GF-D8 (cell line): ENCODE data around the gene SLC35A1.
A peak's percentile ranks its signal among the peaks of the same experiment; 100 is the strongest.
"Not testable (repeated sequence)": the region's sequence is repeated elsewhere in the genome, so short reads cannot be mapped to it uniquely, and the experiment has no call there.

Source experiments
- DNase-seq: peaks from one replicate; lab custom pipeline; 2025; lab: John Stamatoyannopoulos, UW

The SLC35A1 gene, protein sequence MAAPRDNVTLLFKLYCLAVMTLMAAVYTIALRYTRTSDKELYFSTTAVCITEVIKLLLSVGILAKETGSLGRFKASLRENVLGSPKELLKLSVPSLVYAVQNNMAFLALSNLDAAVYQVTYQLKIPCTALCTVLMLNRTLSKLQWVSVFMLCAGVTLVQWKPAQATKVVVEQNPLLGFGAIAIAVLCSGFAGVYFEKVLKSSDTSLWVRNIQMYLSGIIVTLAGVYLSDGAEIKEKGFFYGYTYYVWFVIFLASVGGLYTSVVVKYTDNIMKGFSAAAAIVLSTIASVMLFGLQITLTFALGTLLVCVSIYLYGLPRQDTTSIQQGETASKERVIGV

DNA sequence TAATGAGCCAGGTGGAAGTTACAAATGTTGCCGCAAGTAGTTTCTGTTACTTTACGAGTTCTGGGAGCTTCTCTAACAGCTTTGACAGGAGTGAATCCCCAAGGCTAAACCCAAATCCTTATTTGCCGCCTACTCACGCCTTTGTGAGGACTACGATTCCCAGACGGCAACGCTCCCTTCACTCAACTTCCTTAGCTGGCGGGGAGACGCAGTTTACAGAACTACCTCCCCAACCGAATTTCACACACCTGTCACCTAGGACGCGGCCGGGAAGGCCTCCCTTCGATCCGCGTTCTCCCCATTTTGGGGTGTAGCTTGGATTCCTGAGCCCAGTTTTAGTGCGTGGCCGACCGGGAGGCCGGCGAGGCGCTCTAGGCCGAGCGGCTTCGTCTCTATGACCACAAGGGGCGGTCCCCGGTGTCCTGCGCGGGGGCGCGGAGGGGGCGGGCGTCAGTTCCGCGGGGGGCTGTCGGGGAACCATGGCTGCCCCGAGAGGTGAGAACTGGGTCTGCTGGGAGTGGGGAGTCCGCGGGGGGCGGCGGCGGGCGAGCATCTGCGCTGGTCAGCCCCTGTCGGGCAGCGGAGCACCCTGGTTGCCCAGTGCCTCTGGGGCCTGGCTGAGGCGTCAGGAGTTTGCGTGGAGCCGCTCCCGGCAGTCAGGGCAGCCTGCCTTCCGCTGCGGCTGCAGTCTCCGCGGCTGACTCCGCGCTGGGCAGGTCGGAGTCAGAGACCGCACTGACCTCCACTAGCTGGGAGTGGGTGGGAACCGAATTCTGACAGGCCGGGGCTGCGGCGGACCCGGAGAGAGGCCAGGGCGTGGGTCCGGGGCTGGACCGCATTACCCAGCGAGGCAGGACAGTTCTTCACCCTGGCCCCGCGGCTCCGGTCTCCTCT is at the start of gene SLC35A1:
SLC35A1 (plus strand) TSS at position 450 of the 894 bp plus-strand sequence; CDS start at position 480, 30 bp downstream.
- peak; percentile 51 for DNase-seq

DNA sequence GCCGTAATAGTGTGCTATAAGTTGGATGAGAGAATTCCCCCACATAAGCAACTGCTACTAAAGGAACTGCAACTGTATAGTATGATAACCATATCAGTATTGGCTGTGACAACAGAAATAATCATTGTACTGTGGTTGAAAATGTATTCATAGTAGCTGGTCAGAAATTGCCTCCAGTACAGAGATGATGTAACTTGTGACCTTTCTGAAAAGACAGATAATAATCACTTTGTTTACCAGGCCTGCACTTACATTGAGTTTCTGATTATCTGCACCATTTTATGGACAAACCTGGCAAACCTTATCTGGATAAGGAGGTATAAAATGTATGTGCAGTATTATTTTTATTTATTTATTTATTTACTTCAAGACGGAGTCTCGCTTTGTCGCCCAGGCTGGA is 46.0 kb upstream of the SLC35A1 start:
- no peak for DNase-seq

DNA sequence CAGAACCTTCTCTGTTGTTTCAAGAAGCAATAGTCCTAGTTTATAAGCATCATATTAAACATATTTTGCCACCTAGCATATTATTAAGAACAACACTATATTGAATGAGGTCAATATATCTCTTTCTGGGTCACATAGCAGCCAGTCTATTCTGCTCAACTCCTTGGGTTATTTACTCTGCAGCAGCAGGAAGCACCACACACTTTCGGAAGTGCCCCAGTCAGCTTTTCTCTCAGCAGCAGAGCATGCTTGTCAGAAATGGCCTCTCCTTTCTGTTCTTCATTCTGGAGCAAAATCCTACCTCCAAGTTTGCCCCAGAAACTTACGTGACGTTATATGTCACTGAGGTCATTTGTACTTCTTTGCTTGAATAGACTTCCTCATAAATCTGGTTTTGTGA is 42.3 kb upstream of the SLC35A1 start:
- no peak for DNase-seq

DNA sequence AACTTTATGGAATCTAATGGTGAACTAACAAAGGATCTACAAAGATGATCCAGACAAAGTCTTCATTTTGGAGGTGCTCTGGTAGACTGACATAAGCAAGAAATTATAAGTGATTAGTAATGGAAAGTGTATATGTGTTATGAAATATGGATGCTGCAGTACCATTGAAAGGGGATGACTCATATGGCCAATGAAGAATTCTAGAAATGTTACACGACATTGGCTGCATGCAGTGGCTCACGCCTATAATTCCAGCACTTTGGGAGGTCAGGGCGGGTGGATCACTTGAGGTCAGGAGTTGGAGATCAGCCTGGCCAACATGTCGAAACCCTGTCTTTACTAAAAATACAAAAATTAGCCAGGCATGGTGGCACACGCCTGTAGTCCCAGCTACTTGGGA is 41.5 kb upstream of the SLC35A1 start:
- DNase-seq: no peak

DNA sequence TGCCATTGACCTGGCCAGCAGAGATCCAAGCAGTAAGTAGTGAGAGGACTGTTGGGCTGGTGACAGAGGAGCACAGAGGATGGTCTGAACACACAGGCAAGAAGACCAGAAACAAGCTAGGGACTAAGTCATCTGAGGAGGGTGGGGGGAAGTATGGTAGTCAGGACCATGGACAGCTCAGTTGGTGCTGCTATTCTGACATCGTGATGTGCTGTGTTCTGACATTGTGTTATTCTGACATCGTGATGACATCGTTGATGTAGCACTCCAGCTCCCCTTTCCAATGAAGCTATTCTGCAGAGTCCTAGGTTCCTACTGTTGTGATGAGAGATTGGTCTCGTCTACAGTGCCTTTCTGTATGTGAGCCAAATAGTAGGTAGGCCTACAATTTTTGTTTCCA is 36.3 kb upstream of the SLC35A1 start:
- DNase-seq: no peak

DNA sequence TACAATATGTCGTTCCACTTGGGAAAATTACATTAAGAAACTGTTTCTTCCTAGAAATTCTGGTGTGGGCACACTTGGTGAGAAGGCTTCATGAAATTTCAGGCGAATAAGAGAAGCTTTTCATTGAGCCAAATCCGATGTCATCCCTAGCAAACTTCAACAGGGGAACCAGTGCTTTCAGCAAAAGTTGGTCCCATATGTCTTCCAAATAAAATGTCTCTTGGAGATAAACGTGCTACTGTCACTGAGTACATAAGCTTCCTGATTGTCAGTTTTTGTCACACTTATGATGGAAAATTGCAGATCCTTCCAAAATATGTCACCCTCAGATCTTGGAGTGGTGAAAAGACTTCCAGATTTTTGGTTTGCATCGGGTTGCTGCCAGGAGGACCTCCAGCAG is 31.1 kb upstream of the SLC35A1 start:
- no peak for DNase-seq

DNA sequence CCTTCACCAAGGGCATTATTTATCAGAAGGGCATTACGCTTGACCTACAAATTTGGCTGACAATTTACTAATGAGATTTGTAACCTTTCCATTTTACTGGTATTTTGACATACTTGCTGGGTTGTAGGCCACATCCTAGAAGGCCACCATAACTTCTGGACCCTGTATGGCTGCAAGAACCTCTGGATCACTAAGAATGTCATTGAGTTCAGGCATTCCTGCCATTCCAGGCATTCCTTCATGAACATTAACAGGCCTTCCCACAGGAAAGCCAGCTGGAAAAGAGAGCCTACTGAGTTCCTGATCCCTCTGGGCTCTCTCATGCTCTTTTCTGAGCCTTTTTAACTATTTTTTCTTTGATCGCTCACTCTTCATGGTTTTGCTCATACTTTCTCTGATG is 28.4 kb upstream of the SLC35A1 start:
- DNase-seq: no peak

DNA sequence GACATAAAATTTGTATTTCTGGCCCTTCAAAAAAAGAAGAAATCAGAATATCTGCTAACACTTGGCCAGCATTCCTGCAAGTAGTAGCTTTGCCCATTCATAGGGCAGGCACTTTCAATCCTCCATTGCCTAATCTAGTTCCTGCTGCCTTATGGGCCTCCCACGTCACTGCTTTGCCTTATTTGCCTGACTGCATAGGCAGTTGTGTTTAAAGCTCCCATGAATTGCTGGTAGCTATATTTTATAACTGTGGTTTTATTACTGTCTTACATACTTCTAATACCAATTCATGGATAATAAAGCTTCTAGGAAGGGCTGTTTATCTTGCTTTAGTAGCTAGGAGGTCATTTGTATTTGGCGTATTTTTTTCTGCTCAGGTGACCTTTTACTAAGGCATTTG is 7.7 kb upstream of the SLC35A1 start:
- DNase-seq: no peak

DNA sequence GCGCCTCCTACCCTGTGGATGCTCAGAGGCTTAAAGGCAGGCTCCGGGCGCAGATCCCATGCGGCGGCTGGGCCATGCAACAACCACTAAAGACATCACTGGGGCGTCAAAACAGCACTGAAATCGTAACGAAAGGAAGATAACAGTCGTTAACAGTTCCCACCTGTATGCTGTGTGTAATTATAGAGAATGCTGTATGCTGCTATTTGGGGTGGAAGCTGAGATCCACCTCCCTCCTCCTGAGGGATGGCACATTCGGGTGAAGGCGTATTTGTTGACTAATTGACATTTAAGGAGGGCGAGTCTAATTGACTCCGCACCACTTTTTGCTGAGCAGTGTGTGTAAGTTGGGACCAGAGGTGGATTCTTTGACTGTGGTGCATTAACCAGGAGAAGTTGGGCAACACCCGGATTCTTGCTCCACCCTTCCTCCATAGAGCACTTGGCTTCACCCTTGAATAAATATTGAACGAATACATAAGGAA is 687 bp downstream of the SLC35A1 start:
- DNase-seq: peak; percentile 15

DNA sequence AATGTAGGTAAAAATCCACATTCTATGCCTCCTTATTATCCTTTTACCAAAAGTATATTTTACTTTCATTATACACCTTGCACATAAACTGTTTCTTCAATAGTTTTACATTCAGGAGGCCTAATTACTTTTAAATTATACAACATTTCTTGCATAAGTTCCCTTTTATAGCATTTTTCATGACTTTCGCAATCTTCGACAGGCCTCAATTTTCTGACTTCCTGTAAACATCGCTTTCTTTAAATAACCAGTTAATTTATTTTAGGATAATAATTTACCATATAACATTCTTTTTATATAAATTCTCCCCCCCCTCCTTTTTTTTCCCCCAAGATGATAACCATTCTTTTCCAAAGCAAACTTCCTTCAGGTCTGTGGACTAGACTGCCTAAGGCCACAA is 9.2 kb downstream of the SLC35A1 start:
- DNase-seq: peak; percentile 69

DNA sequence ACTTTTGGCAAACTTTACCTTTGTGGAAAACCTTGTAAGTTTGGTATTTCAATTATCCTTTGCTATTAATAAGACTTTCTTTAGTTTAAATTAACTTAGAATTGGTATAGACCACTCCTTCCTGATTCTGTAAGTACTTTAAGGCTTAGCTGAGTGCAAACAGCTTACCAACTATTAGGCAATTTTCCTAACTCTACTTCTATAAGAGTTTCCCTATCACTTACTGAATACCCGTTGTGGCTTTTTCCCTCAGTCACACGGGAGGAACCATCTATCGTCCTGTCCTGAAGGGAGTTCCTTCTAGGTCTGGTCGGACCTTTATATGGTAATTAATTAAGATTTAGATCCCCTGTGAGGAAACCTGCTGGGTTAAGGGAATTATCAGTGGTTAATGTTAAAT is 9.6 kb downstream of the SLC35A1 start:
- peak; percentile 93 for DNase-seq

DNA sequence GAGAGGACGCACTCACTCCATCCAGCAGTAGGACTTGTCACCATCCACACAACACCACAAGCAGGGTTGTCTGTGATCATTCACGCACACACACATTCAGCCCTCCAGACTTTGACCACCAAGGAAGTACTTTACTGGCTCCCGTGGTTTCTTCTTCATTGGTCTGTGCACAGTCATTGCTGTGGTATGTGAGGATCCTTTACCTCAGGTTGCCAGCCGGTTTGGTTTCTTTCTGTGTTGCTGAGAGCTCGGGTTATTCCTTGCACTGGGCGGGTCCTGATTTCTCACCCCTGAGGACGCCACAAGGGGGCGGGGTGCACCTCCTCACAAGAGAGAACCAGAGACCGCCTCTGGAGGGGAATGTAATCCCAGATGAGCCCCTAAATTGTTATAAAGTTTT is 11.2 kb downstream of the SLC35A1 start:
- DNase-seq: peak; percentile 20

DNA sequence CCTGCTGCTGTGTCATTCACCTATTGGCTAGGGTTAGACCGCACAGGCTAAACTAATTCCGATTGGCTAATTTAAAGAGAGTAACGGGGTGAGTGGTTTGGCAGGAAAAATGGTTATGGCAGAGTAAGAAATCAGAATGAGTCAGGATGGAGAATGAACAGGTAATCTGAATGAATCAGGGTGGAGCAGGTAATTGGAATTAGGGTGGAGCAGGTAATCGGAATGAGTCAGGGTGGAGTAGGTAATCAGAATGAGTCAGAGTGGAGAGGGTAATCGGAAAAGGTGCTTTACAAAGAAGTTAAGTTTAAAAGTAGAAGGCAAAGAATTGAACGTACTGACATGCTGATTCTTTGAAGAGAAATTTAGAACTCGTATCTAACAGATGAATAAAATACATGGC is 11.7 kb downstream of the SLC35A1 start:
- DNase-seq: no peak

DNA sequence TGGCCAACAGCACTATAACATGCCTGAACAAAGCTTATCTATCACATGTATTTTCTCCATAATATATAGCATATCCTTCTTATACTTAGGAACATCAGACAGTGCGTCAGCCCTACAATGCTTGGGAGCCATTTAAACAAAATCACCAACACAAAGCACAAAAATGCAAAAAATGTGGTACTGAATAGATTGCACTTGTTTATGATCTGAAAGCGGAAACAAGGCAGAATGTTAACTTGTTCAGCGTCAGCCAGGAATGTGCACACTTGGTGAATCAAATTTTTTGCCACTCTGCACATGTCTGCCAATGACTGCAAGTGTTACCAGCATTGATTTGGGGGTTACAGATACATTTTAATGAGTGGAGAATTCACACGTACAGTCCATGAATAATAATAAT is 14.8 kb downstream of the SLC35A1 start:
- no peak for DNase-seq

DNA sequence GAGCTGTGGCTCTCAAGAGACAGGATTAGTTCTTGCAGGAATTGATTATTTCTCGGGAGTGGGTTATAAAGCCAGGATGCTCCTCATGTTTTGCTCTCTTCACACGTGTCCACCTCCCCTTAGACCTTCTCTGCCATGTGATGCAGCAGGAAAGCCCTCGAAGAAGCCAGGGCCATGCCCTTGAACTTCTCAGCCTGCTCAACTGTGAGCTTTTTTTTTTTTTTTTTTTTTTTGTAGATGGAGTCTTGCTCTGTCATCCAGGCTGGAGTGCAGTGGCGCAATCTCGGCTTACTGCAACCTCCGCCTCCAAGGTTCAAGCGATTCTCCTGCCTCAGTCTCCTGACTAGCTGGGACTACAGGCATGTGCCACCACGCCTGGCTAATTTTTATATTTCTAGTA is 16.6 kb downstream of the SLC35A1 start:
- not testable (repeated sequence) for DNase-seq

DNA sequence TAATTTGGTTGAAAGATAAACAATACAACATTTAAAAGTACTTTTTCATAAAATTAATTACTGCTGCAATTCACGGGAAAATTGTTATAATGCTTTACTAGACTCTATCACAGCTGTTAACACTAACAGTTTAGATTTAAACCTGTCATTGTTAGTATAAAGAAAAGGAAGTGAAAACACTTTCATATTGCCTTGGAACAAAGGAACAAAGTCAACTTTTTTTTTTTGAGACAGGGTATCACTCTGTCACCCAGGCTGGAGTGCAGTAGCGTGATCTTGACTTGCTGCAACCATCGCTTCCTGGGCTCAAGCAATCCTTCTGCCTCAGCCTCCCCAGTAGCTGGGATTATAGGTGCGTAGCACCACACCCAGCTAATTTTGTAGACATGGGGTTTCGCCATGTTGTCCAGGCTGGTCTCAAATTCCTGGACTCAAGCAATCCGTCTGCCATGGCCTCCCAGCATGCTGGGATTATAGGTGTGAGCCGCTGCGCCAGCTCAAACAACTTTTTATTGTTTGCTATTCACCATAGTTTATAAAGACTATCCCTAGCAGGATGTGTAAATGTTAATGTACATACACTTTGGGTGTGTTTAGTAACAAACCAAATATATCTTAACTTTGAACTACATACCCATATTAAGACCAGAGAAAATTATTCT is 22.1 kb downstream of the SLC35A1 start:
- no peak for DNase-seq

DNA sequence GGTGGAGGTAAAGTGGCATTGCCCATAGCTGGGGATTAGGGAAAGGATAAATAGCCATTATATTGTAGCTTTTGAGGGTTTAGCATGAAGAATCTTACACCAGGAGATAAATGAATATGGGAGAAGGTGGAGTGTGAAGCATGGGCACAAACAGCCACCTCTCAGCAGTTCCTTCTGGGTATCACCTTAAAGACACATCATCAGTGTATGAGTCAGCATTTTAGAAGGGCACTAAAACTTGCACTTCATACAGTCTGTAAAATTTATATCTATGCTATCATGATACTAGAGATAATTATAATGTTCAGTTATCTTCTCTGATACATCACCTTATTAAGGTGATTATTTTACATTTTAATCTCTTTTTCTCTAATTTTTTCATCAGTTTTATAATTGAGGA is 25.3 kb downstream of the SLC35A1 start:
- no peak for DNase-seq

DNA sequence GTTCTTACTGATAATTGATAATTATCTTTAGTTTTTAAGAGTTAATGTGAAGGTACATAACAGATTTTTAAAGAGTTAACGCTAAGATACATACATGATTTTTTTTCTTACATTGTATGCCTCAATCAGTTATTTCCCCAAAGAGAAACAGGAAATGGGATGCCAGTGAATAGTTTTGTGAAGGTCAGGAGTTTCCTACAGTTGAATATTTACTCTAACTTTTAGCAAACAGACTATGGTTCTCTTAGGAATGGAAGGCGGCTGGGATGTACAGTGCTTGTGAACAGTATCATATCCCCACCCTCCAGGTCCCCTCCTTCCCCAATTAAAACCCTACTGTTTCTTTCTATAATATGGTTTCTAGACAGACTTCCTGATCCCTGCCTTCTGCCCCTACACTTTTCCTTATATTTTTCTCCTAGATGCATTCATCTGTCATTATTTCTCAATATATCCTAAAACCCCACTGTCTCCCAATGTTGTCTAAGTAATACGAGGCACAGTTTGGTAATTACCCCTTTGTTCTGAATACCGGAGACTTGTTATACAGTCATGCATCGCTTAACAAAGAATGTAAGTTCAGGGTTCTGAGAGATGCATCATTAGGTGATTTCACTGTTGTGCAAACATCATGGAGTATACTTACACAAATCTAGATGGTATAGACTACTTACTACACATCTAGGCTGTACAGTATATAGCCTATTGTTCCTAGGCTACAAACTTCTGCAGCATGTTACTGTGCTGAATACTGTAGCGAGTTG is 29.2 kb downstream of the SLC35A1 start:
- no peak for DNase-seq

DNA sequence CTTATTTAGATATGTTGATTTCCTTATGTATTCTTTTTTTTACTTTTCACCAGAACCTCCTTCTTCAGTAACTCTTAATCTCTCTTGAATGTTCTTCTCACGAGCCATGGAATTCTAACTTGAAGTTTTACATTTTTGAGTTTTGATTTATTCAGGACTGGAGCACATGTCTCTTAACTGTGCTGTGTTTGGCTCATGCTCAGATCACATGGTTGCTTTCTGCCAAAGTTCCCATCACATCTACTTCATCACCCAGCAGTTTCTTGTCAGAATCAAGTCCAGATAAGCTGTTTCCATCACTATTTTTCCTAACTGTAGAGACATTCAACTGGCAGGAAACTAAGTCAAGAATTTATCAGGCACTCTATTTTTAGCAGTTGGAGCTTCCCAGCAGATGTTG is 31.7 kb downstream of the SLC35A1 start:
- DNase-seq: no peak

DNA sequence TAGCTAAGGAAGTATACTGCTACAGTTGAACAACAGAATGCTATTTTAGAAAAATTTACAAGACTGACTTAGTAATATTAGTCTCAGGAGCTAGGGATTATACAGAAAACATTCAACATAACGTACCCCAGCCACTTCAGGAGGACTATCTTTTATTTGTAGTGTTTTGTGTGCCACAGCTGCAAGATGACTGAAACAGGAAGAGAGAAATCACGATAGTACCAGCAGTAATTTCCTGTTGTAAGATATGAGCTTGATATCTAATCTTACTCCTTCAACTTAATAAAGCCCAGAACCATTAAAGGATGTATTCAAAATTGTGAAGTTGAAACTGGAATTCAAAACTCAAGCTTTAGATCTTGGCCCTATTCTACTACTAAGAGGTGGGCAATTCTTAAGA is 42.1 kb downstream of the SLC35A1 start:
- DNase-seq: no peak

DNA sequence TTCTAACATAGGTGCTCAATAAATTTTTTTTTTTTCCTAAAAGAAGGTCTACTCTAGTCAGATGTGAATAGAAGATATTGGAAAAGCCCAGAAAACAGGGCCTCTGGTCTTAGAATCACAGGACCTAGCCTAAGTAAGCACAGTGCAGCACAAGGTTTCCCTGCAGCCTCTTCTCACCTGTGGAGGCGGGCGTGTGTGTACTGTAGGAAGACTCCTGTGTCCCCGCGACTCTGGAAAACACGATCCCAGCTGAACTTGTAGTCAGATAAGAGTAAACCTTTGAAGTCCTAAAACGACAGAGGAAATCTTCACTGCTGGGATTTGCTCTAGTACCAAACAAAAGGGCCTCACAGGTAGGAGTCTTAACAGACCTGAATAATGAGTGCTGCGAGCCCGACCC is 45.7 kb downstream of the SLC35A1 start:
- DNase-seq: no peak

DNA sequence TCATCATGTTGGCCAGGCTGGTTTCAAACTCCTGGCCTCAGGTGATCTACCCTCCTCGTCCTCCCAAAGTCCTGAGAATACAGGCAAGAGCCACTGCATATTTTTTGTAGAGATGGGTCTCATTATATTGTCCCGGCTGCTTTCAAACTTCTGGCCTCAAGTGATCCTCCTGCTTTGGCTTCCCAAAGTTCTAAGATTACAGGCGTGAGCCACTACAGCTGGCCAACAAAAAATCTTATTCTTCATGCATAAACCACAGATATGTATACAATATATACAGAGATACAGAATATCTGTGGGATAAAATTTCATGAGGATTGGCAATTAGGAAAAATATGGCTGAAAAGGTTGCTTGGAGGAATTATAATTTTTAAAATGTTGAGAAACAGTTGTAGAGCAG is 49.9 kb downstream of the SLC35A1 start:
- no peak for DNase-seq
